ENCODE measurements around the gene DST.

Gene DST

GRCh38 chr6:56637640-56638039 lies 5.0 kb downstream of the DST start:
- DNase-seq (ENCODE audit: low read depth, low spot score), result no peak
- H3K27ac ChIP-seq, result peak overlapping the region; percentile 87

- no peak overlapping the region for H3K27ac ChIP-seq
- DNase-seq (ENCODE audit: low read depth, low spot score), result no peak
Measured at GRCh38 chr6:56628105-56628504, 14.6 kb downstream of the DST start.

DNA sequence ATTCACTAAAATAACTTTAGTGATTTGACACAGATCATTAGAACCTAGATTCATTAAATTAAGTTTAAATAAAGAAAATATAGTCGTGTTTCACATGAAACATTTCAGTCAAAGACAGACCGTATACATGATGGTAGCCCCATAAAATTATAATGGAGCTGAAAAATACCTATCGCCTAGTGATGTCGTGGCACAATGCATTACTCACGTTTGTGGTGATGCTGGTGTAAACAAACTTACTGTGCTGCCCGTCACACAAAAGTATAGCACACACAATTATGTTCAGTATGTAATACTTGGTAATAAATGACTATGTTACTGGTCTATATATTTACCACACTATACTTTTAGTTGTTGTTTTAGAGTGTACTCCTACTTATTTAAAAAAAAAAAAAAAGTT lies 17.3 kb downstream of the DST start:
- peak overlapping the region; percentile 1 for H3K27ac ChIP-seq
- DNase-seq (ENCODE audit: low read depth, low spot score), result no peak

- no peak for DNase-seq (ENCODE audit: low read depth, low spot score)
- H3K27ac ChIP-seq, result no peak overlapping the region
Measured at GRCh38 chr6:56624728-56625069, 18.0 kb downstream of the DST start.

- no peak for DNase-seq (ENCODE audit: low read depth, low spot score)
- H3K27ac ChIP-seq, result no peak overlapping the region
Measured at GRCh38 chr6:56624046-56624727, 18.5 kb downstream of the DST start.

DNA sequence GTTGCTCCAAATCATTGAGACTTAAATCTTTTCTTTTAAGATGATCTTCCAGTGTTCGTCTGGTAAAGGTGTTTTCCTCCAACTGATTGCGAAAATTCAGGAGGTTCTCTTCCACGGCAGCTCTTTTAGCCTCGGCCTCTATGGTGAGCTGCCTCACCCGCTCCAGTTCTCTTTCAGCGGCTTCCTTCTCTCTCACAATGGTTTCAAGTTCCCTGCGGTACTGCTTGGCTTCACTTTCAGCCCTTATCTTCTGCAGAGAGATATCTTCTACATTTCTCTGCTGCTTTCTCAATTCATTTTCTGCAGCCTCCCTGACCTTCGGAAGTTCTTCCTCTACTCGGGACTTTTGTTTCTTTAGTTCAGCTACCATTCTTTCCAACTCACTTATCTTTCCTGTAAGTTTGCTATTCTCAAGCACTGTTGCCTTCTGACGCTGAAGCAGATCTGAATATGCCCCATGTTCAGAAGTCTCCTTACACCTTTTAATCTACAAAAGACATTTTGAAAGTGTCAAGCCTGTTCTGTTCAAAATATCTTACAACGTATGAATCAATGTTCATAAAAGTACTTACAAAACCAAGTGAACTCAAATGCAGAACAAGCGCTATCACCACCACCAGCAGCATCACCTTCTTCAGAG lies 22.3 kb downstream of the DST start:
- DNase-seq (ENCODE audit: low read depth, low spot score), result no peak
- no peak overlapping the region for H3K27ac ChIP-seq

DNA sequence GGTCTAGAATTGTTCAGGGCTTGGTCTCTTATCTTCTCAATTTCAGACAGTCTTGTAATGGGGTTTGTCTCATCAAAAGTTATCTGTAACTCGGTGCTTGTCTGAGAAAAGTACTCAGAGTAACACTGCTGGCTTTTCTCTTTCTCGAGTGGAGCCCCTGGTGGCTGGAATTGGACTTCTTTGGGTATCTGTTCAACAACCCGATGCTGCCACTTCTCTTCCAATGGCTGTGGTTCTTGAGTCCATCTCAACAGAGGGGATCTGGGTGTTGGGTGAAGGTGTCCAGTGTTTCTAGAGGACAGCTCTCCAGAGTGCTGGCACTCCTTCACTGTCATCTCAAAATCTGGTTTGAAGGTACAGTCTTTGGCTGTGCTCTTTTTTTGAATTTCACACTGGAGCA lies 24.6 kb downstream of the DST start:
- no peak overlapping the region for H3K27ac ChIP-seq
- DNase-seq (ENCODE audit: low read depth, low spot score), result no peak

GRCh38 chr6:56616967-56617366 lies 25.7 kb downstream of the DST start:
- H3K27ac ChIP-seq, result no peak overlapping the region

DNA sequence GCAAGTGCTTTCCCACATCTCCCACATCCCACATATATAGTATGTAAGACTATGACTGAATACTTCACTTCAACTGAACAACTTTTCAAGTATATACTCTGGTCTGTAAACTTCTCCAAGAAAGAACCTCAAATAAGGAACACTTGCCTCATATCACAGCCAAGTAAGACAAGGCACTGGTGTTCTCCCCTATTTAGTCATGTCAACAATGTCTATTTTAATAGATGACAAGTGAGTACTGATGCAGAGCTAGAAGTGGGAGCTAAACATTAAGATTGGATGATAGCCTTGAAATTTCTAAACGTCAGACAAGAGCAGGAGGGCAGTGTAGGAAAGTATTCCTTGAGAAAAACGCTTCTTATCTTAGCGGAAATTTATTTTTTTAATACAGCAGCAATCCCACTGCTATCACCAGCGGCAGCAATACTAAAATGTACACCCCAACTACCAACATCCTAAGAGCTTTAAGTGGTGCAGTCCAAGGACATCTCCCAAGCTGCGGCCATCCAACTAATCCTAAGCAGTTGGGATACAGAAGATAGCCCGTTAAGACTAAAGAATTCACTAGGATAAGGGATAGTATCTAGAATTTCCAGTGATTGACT lies 29.3 kb downstream of the DST start:
- DNase-seq (ENCODE audit: low read depth, low spot score), result no peak
- peak overlapping the region; percentile 4 for H3K27ac ChIP-seq

More at GRCh38 chr6:56616967-56617366, 25.7 kb downstream of the DST start:
- DNase-seq (ENCODE audit: low read depth, low spot score), result no peak

GRCh38 chr6:56608332-56608731 lies 34.4 kb downstream of the DST start:
- DNase-seq (ENCODE audit: low read depth, low spot score), result no peak
- no peak overlapping the region for H3K27ac ChIP-seq

DNA sequence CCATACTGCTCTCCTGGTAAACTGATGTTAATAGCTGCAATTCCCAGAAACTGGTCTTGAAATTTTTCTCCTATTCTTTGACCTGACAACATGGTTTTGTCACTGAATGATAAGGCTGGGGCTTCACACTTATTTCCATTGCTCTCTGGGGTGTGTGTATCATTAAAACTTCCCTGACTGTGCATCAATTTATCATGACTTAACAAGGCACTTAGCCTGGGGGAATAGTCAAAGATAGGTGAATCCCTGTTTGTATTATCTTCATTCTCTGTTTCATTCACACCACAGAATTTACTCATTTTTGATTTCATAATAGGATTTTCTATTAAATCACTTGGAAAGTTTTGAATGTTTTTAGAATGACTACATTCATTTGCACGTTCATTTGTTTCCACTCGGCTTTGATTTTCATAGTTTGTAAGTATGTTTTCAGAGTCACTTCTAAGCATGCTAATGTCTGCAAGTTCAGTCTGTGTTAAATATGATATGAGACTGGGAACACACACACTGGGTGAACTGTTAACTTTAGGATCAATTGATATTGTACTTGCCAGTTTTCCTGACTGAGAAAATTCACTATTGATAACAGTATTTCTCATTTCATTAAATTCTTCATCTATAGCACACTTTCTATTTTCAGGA lies 35.5 kb downstream of the DST start:
- DNase-seq (ENCODE audit: low read depth, low spot score), result no peak
- H3K27ac ChIP-seq, result no peak overlapping the region

DNA sequence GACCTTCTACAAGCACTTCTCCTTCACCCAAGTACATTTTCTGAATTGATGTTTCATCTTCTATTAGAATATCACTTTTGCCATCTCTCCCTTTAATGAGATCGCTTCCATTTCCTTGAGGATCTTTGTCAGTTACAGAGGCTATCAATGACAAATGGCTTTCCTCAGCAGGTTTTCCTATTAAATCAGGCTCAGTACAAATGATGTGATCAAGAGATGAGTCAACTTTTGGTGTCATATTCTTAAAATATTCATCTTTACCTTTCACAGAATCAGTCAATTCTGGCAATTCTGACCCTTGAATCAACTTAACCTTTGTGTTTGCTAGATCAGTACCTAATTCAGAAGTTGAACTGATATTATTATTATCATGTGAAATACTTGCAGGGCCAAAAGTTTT lies 37.3 kb downstream of the DST start:
- DNase-seq (ENCODE audit: low read depth, low spot score), result no peak
- H3K27ac ChIP-seq, result no peak overlapping the region

- DNase-seq (ENCODE audit: low read depth, low spot score), result no peak
- no peak overlapping the region for H3K27ac ChIP-seq
Measured at GRCh38 chr6:56604186-56604585, 38.5 kb downstream of the DST start.

DNA sequence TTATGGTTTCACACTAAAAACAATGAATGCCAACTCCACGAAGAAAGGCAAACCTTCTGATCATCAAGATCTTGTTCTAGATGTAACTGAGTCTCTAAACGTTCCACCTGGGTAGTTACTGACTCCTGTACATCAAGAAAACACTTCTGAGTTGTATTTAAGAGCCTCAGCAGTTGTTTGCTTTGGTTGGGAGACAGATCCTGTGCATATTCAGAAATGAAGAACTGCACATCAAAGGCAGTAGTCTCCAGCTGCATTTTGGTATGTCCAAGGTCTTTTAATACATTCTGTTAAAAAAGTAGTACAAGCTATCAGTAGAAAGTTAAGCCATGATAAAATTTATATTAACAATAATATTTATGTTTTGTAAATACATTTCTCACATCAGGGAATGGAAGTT lies 41.3 kb downstream of the DST start:
- no peak for DNase-seq (ENCODE audit: low read depth, low spot score)
- H3K27ac ChIP-seq, result no peak overlapping the region

DNA sequence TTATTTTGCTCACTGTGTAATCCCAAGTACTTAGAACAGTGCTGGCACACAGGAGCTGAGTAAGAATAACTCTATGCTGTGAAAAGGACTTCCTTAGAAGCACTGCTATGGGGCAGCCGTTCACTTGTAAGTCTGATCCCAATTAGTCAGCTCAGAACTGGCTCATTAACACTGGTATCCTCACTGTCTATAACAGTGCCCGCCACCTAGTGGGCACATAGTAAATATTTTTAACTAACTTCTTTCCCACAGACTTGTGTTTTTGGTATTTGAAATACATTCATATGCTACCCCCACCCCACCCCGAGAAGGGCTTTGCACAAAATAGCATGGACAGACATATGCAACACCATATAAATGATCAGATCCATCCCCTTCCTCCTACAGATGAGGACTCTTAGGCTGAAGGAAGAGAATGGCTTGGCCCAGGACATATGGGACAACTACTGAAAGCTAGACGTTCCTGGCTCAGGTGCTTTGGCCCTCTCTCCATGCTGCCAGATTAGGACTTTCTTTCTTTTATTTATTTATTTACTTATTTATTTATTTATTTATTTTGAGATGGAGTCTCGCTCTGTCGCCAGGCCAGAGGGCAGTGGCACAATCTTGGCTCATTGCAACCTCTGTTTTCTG lies 47.1 kb downstream of the DST start:
- DNase-seq (ENCODE audit: low read depth, low spot score), result no peak
- H3K27ac ChIP-seq, result no peak overlapping the region

GRCh38 chr6:56594699-56595098 lies 48.0 kb downstream of the DST start:
- no peak for DNase-seq (ENCODE audit: low read depth, low spot score)

DNA sequence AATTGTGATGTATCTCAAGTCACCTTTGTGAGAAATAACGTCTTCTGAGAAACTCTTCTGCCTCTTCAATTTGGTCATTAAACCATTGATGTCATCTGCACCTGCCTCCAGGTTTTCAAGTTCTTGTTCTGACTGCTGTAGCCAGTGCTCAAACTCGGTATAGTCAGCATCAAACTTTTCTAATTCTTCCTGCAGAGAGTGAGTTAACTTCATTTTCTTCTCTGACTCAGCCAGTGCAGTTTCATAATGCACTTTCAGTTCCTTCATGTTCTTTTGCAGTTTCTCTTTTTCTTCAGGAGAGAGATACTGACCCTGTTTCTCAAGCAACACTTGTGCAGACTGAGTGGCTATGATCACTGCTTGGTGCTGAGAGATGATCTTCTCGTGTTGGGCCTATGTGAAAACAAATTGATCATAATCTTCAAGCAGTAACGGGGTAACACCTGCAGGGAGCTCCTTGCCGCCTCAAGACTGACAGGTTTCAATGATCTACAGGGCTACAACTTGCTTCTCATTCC lies 48.8 kb downstream of the DST start:
- no peak for DNase-seq (ENCODE audit: low read depth, low spot score)
- no peak overlapping the region for H3K27ac ChIP-seq

More at GRCh38 chr6:56594699-56595098, 48.0 kb downstream of the DST start:
- no peak overlapping the region for H3K27ac ChIP-seq

DNA sequence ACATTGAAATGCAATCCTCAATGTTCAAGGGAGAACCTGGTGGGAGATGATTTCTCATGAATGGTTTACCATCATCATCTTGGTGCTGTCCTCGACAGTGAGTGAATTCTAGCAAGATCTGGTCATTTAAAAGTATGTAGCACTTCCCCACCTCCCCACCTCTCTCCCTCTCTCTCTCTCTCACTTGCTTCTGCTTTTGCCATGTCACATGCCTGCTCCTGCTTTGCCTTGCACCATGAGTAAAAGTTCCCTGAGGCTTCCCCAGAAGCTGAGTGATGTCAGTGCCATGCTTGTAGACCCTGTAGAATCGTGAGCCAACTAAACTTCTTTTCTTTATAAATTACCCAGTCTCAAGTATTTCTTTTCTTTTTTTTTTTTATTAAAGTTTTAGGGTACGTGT lies 60.5 kb downstream of the DST start:
- DNase-seq (ENCODE audit: low read depth, low spot score), result no peak
- H3K27ac ChIP-seq, result no peak overlapping the region

DNA sequence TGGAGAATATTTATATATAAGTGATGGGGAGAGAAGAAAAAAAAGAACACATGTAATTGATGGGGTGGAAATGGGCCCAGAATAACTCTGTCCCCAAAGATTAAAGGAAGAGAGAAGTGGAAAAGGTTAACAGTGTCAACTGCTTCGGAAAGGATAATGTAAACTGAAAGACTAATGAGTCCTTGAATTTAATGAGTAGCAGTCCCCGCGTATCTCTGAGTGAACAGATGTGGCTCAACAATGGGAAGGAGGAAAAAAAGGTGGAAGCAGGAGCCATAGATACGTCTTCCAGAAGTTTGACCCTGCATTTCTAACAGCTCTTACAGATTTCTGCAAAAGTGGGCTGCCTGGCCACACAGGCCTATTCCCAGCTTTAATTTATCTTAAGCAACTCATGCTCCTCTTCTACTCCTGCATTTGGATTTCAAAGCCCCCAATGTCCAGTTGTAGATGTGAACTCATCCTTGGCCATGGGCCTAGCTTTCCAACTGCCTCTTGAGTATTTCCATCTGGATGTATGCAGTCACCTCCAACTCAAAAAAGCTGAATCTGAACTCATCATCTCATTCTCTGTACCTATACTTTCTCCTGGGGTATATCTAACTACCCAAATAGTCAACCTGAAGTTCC lies 61.3 kb downstream of the DST start:
- DNase-seq (ENCODE audit: low read depth, low spot score), result no peak
- no peak overlapping the region for H3K27ac ChIP-seq

DNA sequence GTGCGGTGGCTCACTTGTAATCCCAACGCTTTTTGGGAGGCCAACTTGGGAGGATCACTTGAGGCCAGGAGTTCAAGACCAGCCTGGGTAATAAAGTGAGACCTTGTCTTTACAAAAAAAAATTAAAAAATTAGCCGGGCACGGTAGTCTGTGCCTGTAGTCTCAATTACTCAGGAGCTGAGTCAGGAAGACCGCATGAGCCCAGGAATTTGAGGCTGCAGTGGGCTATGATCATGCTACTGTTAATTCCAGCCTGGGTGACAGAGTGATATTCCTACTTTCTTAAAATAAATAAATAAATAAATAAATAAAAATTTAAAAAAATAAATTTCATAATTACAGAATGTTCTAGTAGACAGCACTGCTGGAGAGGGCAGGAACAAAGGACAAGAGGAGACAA lies 62.4 kb downstream of the DST start:
- no peak for DNase-seq (ENCODE audit: low read depth, low spot score)
- no peak overlapping the region for H3K27ac ChIP-seq
